Measurements from ENCODE around the gene ERH. TPM values are rescaled to one million over a fixed set of nuclear protein-coding genes. Genes with fewer than 3 reads are reported as not detected.

The ERH gene
- total and polyA plus RNA-seq, 12 donors, result 102 to 151 (median 130) TPM

- no peak for DNase-seq
- WGBS, 2 donors, result 65 to 69% methylated on average over 12 of the region's 12 CpGs
- no peak for TF ChIP-seq CTCF (IDR thresholded peaks at IDR 0.05)
- no peaks in the 10 kb centered on the region for H3K27me3 ChIP-seq
- H3K4me3 ChIP-seq, result no peak overlapping the region
- peaks cover 0 to under 1% (median 0%) of the 10 kb centered on the region in 9 donors for H3K36me3 ChIP-seq
- no peaks in the 10 kb centered on the region for H3K9me3 ChIP-seq
- no peak overlapping the region for H3K27ac ChIP-seq
- peaks cover 0 to 25% (median 7%) of the 10 kb centered on the region in 9 donors for H3K4me1 ChIP-seq
- intact Hi-C loops (cut with DNase I), result no loop called here
- no peak for ATAC-seq
Measured at GRCh38 chr14:69358233-69358963, 39.7 kb downstream of the ERH start.

- intact Hi-C loops (cut with DNase I), result no loop called here
Measured at GRCh38 chr14:69357544-69358200, 40.4 kb downstream of the ERH start.

GRCh38 chr14:69356903-69357543, 41.1 kb downstream of the ERH start:
- Histone ChIP-seq H3K27ac (peak overlapping the region in 1 of 10 donors; percentile 64), H3K9me3 (no peaks in the 10 kb centered on the region), H3K27me3 (no peaks in the 10 kb centered on the region), H3K4me3 (no peak overlapping the region), H3K36me3 (peaks cover 0 to 13% (median 0%) of the 10 kb centered on the region in 9 donors), H3K4me1 (peaks cover 0 to 18% (median 7%) of the 10 kb centered on the region in 9 donors)
- DNase-seq (no peak), ATAC-seq (no peak)
- no peak for TF ChIP-seq CTCF (IDR thresholded peaks at IDR 0.05)
- 80 to 84% methylated on average over 7 of the region's 7 CpGs for WGBS, 2 donors
- intact Hi-C loops (cut with DNase I), result no loop called here

More at GRCh38 chr14:69357544-69358200, 40.4 kb downstream of the ERH start:
- Histone ChIP-seq H3K36me3 (peaks cover 0 to 7% (median 0%) of the 10 kb centered on the region in 9 donors), H3K4me1 (peaks cover 0 to 18% (median 7%) of the 10 kb centered on the region in 9 donors), H3K4me3 (no peak overlapping the region), H3K27ac (no peak overlapping the region), H3K9me3 (no peaks in the 10 kb centered on the region), H3K27me3 (no peaks in the 10 kb centered on the region)
- 87 to 88% methylated on average over 7 of the region's 7 CpGs for WGBS, 2 donors
- DNase-seq (no peak), ATAC-seq (no peak)
- TF ChIP-seq CTCF (IDR thresholded peaks at IDR 0.05), result no peak

- DNase-seq (no peak), ATAC-seq (peak; percentile 15 to 90 (median 63))
- H3K36me3 ChIP-seq, result peaks cover 0 to 26% (median 0%) of the 10 kb centered on the region in 9 donors
- intact Hi-C loops (cut with DNase I), result no loop called here
- H3K9me3 ChIP-seq, result no peaks in the 10 kb centered on the region
- H3K4me3 ChIP-seq, result no peak overlapping the region
- 49 to 52% methylated on average over 6 of the region's 6 CpGs for WGBS, 2 donors
- TF ChIP-seq CTCF (IDR thresholded peaks at IDR 0.05), result no peak
- H3K4me1 ChIP-seq, result peaks cover 0 to 18% (median 7%) of the 10 kb centered on the region in 9 donors
- no peaks in the 10 kb centered on the region for H3K27me3 ChIP-seq
- H3K27ac ChIP-seq, result peak overlapping the region in 7 of 10 donors; percentile 20 to 68 (median 56)
Measured at GRCh38 chr14:69355607-69356281, 42.4 kb downstream of the ERH start.

Data from heart right ventricle (tissue), 16 donors.